GM18951 (cell line): Measurements from ENCODE around the gene LRRC28.

Experiments
- POLR2A ChIP-seq: IDR thresholded peaks from 4 replicates; pipeline ENCODE4 v1.6.1; 2011; ENCODE audit warnings: mild to moderate bottlenecking; ENCODE audit not compliant: insufficient read length, insufficient read depth; ENCODE audit errors: extremely low read depth
- in situ Hi-C: fragments of 300-500 bp; cut with MboI; formaldehyde crosslinking; loops from one replicate; pipeline ENCODE4 v1.12.0; 2022; ENCODE audit warnings: low sequenced_read_pairs, mixed read lengths, inconsistent platforms; ENCODE audit not compliant: unreplicated experiment

LRRC28 gene

GRCh38 chr15:99324082-99324620 lies 72.9 kb downstream of the LRRC28 start:
- in situ Hi-C loops = no loop called here
- no peak for TF ChIP-seq POLR2A

GRCh38 chr15:99324700-99325099 lies 73.4 kb downstream of the LRRC28 start:
- in situ Hi-C loops = no loop called here
- TF ChIP-seq POLR2A = no peak

- in situ Hi-C loops = no loop called here
These were observed 75.0 kb downstream of the LRRC28 start for GRCh38 chr15:99326235-99326634.

GRCh38 chr15:99328106-99329072 lies 77.1 kb downstream of the LRRC28 start:
- TF ChIP-seq POLR2A = no peak
- in situ Hi-C loops = no loop called here

More at GRCh38 chr15:99326235-99326634, 75.0 kb downstream of the LRRC28 start:
- TF ChIP-seq POLR2A = no peak

- TF ChIP-seq POLR2A = no peak
- in situ Hi-C loops = no loop called here
These were observed 80.1 kb downstream of the LRRC28 start for GRCh38 chr15:99331381-99331780.

GRCh38 chr15:99333413-99333812 lies 82.1 kb downstream of the LRRC28 start:
- in situ Hi-C loops = no loop called here
- no peak for TF ChIP-seq POLR2A

- TF ChIP-seq POLR2A = no peak
- in situ Hi-C loops = no loop called here
These were observed 82.7 kb downstream of the LRRC28 start for GRCh38 chr15:99333981-99334380.

- in situ Hi-C loops = no loop called here
- no peak for TF ChIP-seq POLR2A
These were observed 84.2 kb downstream of the LRRC28 start for GRCh38 chr15:99335508-99335907.

GRCh38 chr15:99336794-99337193 lies 85.5 kb downstream of the LRRC28 start:
- in situ Hi-C loops = no loop called here
- TF ChIP-seq POLR2A = no peak

- no peak for TF ChIP-seq POLR2A
- in situ Hi-C loops = no loop called here
These were observed 89.1 kb downstream of the LRRC28 start for GRCh38 chr15:99340347-99340746.

GRCh38 chr15:99341786-99342185 lies 90.5 kb downstream of the LRRC28 start:
- in situ Hi-C loops = no loop called here
- TF ChIP-seq POLR2A = no peak

GRCh38 chr15:99343208-99343607 lies 91.9 kb downstream of the LRRC28 start:
- no peak for TF ChIP-seq POLR2A
- in situ Hi-C loops = no loop called here

- in situ Hi-C loops = no loop called here
- TF ChIP-seq POLR2A = no peak
These were observed 92.7 kb downstream of the LRRC28 start for GRCh38 chr15:99343881-99344551.

GRCh38 chr15:99344639-99345038 lies 93.4 kb downstream of the LRRC28 start:
- in situ Hi-C loops = no loop called here
- no peak for TF ChIP-seq POLR2A

GRCh38 chr15:99345242-99345641 lies 94.0 kb downstream of the LRRC28 start:
- TF ChIP-seq POLR2A = no peak
- in situ Hi-C loops = no loop called here
